VCaP (cell line): Measurements from ENCODE around the gene UGT1A3.

Experiments used
- H3K27ac ChIP-seq: fragments of 450-650 bp; 2 replicates; pipeline ENCODE4 v1.5.1; 2017
- CTCF ChIP-seq: fragments of 450-650 bp; conservative IDR thresholded peaks from 2 replicates; pipeline ENCODE4 v1.5.1; 2017; ENCODE audit warnings: mild to moderate bottlenecking, moderate library complexity

Gene UGT1A3

GRCh38 chr2:233807966-233808935 is 79.4 kb downstream of the UGT1A3 start:
- no peak for TF ChIP-seq CTCF

GRCh38 chr2:233810385-233810784 is 81.5 kb downstream of the UGT1A3 start:
- H3K27ac ChIP-seq = no peak overlapping the region
- TF ChIP-seq CTCF = no peak

More at GRCh38 chr2:233807966-233808935, 79.4 kb downstream of the UGT1A3 start:
- H3K27ac ChIP-seq = no peak overlapping the region

- no peak for TF ChIP-seq CTCF
- H3K27ac ChIP-seq = no peak overlapping the region
Measured at GRCh38 chr2:233811087-233811486, 82.2 kb downstream of the UGT1A3 start.

GRCh38 chr2:233811732-233812131 is 82.9 kb downstream of the UGT1A3 start:
- no peak for TF ChIP-seq CTCF
- no peak overlapping the region for H3K27ac ChIP-seq

- TF ChIP-seq CTCF = no peak
- no peak overlapping the region for H3K27ac ChIP-seq
Measured at GRCh38 chr2:233813236-233814055, 84.6 kb downstream of the UGT1A3 start.

GRCh38 chr2:233814056-233814835 is 85.4 kb downstream of the UGT1A3 start:
- H3K27ac ChIP-seq = peak overlapping the region; percentile 29
- TF ChIP-seq CTCF = no peak

- H3K27ac ChIP-seq = no peak overlapping the region
- TF ChIP-seq CTCF = no peak
Measured at GRCh38 chr2:233815861-233816260, 87.0 kb downstream of the UGT1A3 start.
